Pancreas (tissue), 10 donors: Measurements from ENCODE around the gene MAFG. TPM values are rescaled to one million over a fixed set of nuclear protein-coding genes. Genes with fewer than 3 reads are reported as not detected.
"Not testable (repeated sequence)": the region's sequence is repeated elsewhere in the genome, so short reads cannot be mapped to it uniquely, and the experiment has no call there.

Source experiments
- ATAC-seq, 4 donors: fragments of 200-7000 bp; cut with Tn5 transposase; one replicate each; pipeline versions ENCODE4 v1.8.0 to v1.9.1; 2020; ENCODE audit warnings: mild to moderate bottlenecking in 4 of 4, moderate library complexity in 4 of 4
- DNase-seq, 6 donors: peaks; one replicate each; pipeline ENCODE4 v3.0.0-alpha.2; 2020
- FAIRE-seq: peaks from 2 replicates; lab custom pipeline; 2012; peaks lifted over from hg19 to GRCh38; lab: Jason Lieb, UNC
- H3K27ac ChIP-seq, 4 donors: fragments of 200-600 bp; sonication (generic); 1 replicate in 3 of 4; 2 replicates in 1 of 4; pipeline versions ENCODE4 v1.5.0 to v1.8.0; 2020
- H3K27me3 ChIP-seq, 4 donors: fragments of 200-600 bp; one replicate each; pipeline ENCODE4 v1.8.0; 2021
- H3K36me3 ChIP-seq, 3 donors: fragments of 200-600 bp; sonication (generic) in 1 of 3; one replicate each; pipeline versions ENCODE4 v1.5.0 to v1.8.0; 2020 to 2021
- H3K4me1 ChIP-seq, 3 donors: fragments of 200-600 bp; one replicate each; pipeline ENCODE4 v1.8.0; 2021
- H3K4me3 ChIP-seq, 4 donors: fragments of 200-600 bp; sonication (generic) in 2 of 4; one replicate each; pipeline versions ENCODE4 v1.5.0 to v1.8.0; 2020 to 2021
- H3K9me3 ChIP-seq, 4 donors: fragments of 200-600 bp; one replicate each; pipeline ENCODE4 v1.8.0; 2021
- CTCF ChIP-seq, 4 donors: fragments of 200-600 bp; sonication (generic) in 3 of 4; IDR thresholded peaks; one replicate each; pipeline versions ENCODE4 v1.5.0 to v1.8.0; 2021; ENCODE audit warnings: antibody characterized with exemption in 4 of 4
- WGBS, 2 donors: extraction: QIAGEN DNeasy Blood & Tissue Kit; methylation state at CpG; one replicate each; pipeline ENCODE4 v1.1.7; 2013; 5-methylcytosine and 5-hydroxymethylcytosine counted together
- intact Hi-C, 3 donors: fragments of 100-400 bp; cut with DNase I; formaldehyde crosslinking; loops; one replicate each; pipeline versions ENCODE4 v1.11.1 to v1.14.2; 2022
- polyA plus RNA-seq, 2 donors: library from polyadenylated mRNA; stranded (reverse); fragments of 200-250 nt; gene quantifications; one replicate each; pipeline ENCODE4 v1.2.3, GENCODE V29; 2013
- total RNA-seq, 6 donors: library from RNA; stranded (reverse); fragmentation: NEBNext Ultra II Directional in 4 of 6; extraction: Animal tissue kit (Norgen Biotek cat#: 25700) in 4 of 6; gene quantifications; one replicate each; pipeline versions ENCODE4 v1.2.1 to v1.2.4, GENCODE V29; 2021 to 2023
- donor health status: healthy with polysubstance abuse.
- donor health status: DM: no; HTN: no; CAD: no; lungs with moderate emphysema.
- donor health status: DM: no; HTN: no; CAD: no.
- donor health status: control.
- donor health status: control.
- donor health status: Bipolar disorder and iron deficiency.
- donor health status: DM: yes; HTN: yes; CAD: no.
- donor health status: DM: no; HTN: no; CAD: no.
- donor health status: DM: no; HTN: no; CAD: no.
- donor health status: DM: yes; HTN: yes; CAD: no.

Gene MAFG
- total and polyA plus RNA-seq, 8 donors, result 6.4 to 11.1 (median 8.0) TPM

DNA sequence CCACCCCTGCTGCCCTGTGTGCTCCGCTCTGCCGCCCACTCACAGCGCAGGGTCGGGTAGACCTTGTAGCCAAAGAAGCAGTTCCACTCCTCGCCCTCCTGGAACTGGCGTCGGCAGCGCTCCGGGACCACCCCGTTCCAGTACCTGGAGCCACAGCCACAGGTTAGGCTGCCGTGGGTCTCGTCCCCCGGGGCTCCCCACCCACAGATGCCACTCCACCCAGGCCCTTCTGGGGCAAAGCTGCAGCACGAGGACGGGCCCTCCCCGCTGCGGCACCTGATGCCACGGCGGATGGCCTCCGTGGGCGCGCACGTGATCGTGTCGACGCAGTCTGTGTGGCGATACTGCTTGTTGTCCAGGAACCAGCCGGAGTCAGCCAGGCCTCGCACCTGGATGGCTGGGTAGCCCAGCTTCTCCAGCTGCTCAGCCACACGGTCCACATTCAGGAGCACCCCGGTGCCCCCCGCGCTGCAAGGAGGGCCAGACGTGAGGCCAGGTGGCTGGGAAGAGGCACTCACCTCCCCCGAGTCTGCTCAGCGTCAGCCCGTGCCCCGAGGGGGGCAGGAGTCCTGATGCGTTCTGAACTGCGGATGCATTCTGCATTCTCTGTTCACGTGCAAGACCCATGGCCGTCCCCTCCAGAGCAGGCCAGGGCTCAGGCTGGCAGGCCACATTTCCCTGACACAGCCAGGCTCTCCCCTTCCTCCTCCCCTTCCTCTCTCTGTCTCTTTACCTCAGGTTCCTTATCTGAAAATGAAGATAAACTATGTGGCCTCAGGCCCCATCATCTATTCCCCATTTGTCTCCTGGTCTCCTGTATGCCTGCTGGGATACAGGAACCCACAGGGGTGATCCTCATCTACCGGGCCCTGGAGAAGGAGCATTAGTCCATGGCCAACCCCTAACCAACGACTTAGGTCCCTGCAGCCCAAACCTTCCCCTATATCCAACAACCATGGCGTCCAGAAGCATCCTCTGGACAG lies 29.4 kb upstream of the MAFG start:
- FAIRE-seq, result no peak

DNA sequence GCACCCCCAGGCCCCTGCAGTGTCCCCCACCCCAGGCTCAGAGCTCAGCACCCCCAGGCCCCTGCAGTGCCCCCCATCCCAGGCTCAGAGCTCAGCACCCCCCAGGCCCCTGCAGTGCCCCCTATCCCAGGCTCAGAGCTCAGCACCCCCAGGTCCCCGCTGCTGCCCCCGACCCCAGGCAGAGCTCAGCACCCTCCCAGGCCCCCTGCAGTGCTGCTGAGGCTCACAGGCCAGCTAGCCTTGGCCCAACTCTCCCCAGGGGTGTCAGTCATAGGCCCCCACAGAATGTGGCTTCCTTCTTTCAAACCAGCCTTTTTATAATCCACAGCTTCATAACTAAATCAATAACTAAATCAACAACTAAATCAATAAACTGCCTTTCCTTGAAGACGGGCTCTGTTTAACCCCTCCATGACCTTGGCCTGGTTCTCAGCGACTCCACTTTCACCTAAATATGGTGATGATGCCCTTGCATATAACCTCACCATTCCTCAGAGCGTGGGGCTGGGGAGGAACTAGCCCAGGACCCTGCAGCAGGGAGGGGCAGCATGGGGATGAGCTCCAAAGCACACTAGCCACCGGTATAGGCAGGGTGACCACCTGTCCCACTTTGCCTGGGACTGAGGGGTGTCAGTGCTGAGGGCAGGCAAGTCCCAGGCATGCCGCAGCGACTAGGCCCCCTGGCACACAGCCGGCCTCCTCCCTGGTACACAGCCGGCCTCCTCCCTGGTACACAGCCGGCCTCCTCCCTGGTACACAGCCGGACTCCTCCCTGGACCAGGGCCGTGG lies 28.4 kb upstream of the MAFG start:
- Histone ChIP-seq H3K4me1 (peaks cover 5 to 11% (median 5%) of the 10 kb centered on the region in 3 donors), H3K9me3 (no peaks in the 10 kb centered on the region), H3K4me3 (no peak overlapping the region), H3K36me3 (no peaks in the 10 kb centered on the region), H3K27me3 (peaks cover 0 to 9% (median 5%) of the 10 kb centered on the region in 4 donors), H3K27ac (no peak overlapping the region)
- FAIRE-seq, result no peak
- TF ChIP-seq CTCF (IDR thresholded peaks at IDR 0.05), result no peak
- WGBS, 2 donors, result 60 to 69% methylated on average over 11 to 13 of the region's 13 CpGs
- intact Hi-C loops, result loop anchor here in 1 of 3 donors (10.0 kb wide), 1 partner anchor 59 kb away; no protein-coding TSS in a partner anchor
- ATAC-seq, result no peak
- peak in 1 of 6 donors; percentile 26 for DNase-seq

More for the DNA sequence above, 29.4 kb upstream of the MAFG start:
- H3K36me3 ChIP-seq, result no peaks in the 10 kb centered on the region
- intact Hi-C loops, result loop anchor here in 1 of 3 donors (10.0 kb wide), 1 partner anchor 58 kb away; no protein-coding TSS in a partner anchor
- peaks cover 5 to 11% (median 5%) of the 10 kb centered on the region in 3 donors for H3K4me1 ChIP-seq
- ATAC-seq (no peak), DNase-seq (peak in 1 of 6 donors; percentile 63)
- WGBS, 2 donors, result 83 to 85% methylated on average over 45 of the region's 45 CpGs
- peaks cover 0 to 9% (median 5%) of the 10 kb centered on the region in 4 donors for H3K27me3 ChIP-seq
- H3K9me3 ChIP-seq, result no peaks in the 10 kb centered on the region
- H3K4me3 ChIP-seq, result no peak overlapping the region
- no peak overlapping the region for H3K27ac ChIP-seq
- no peak for TF ChIP-seq CTCF (IDR thresholded peaks at IDR 0.05)

DNA sequence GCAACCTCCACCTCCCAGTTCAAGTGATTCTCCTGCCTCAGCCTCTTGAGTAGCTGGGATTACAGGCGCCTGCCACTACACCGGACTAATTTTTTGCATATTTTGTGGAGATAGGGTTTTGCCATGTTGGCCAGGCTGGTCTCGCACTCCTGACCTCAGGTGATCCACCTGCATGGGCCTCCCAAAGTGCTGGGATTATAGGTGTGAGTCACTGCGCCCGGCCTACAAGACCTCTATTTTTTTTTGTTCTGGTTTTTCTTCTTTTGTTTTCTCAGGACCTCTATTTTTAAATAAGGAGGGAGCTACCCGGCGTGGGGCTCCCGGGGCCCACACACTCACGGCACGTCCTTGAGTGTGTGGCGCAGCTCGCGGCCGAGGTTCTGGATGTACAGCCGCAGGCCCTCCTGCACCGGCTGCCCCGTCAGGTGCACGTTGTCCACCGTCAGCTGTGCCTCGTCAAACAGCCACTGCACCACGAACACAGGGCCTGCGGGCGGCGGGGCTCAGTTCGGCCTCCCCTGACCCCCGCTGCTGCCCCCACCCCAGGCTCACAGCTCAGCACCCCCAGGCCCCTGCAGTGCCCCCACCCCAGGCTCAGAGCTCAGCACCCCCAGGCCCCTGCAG lies 27.6 kb upstream of the MAFG start:
- no peak for TF ChIP-seq CTCF (IDR thresholded peaks at IDR 0.05)
- peak in 1 of 6 donors; percentile 54 for DNase-seq
- H3K36me3 ChIP-seq, result no peaks in the 10 kb centered on the region
- H3K9me3 ChIP-seq, result no peaks in the 10 kb centered on the region
- H3K4me3 ChIP-seq, result no peak overlapping the region
- intact Hi-C loops, result loop anchor here in 1 of 3 donors (10.0 kb wide), 1 partner anchor 60 kb away; no protein-coding TSS in a partner anchor
- FAIRE-seq, result no peak
- no peak for ATAC-seq
- H3K27me3 ChIP-seq, result peaks cover 0 to 5% (median 3%) of the 10 kb centered on the region in 4 donors
- no peak overlapping the region for H3K27ac ChIP-seq
- peaks cover 1 to 7% (median 3%) of the 10 kb centered on the region in 3 donors for H3K4me1 ChIP-seq
- 89% methylated on average over 25 to 26 of the region's 26 CpGs for WGBS, 2 donors

GRCh38 chr17:81954131-81955057 lies 26.9 kb upstream of the MAFG start:
- intact Hi-C loops, result loop anchor here in 1 of 3 donors (10.0 kb wide), 1 partner anchor 60 kb away; no protein-coding TSS in a partner anchor
- Histone ChIP-seq H3K27me3 (no peaks in the 10 kb centered on the region), H3K9me3 (no peaks in the 10 kb centered on the region), H3K4me3 (no peak overlapping the region), H3K36me3 (no peaks in the 10 kb centered on the region), H3K4me1 (peaks cover 0 to 4% (median 0%) of the 10 kb centered on the region in 3 donors), H3K27ac (no peak overlapping the region)
- DNase-seq (no peak), ATAC-seq (no peak), FAIRE-seq (no peak)
- no peak for TF ChIP-seq CTCF (IDR thresholded peaks at IDR 0.05)
- WGBS, 2 donors, result 81 to 85% methylated on average over 19 of the region's 19 CpGs

DNA sequence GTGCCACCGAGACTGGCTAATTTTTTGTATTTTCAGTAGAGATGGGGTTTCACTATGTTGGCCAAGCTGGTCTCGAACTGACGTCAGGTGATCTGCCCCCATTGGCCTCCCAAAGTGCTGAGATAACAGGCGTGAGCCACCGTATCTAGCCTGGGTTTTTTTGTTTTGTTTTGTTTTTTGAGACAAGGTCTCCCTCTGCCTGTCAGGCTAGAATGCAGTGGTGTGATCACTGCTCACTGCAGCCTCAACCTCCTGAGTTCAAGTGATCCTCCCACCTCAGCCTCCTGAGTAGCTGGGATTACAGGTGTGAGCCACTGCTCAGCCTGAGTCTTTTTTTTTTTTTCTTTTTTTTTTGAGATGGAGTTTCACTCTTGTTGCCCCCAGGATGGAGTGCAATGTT lies 25.9 kb upstream of the MAFG start:
- 78 to 88% methylated on average over 5 of the region's 5 CpGs for WGBS, 2 donors
- H3K27me3 ChIP-seq, H3K4me3 ChIP-seq, H3K4me1 ChIP-seq, H3K36me3 ChIP-seq, FAIRE-seq, ATAC-seq, H3K27ac ChIP-seq, H3K9me3 ChIP-seq, DNase-seq: not testable (repeated sequence)
- intact Hi-C loops, result loop anchor here in 1 of 3 donors (10.0 kb wide), 1 partner anchor 61 kb away; no protein-coding TSS in a partner anchor
